SW 1271 (cell line): ENCODE measurements around the gene ITPR1.

ENCODE experiments used
- DNase-seq, 2 experiments: peaks; one replicate each; lab custom pipeline; 2025; lab: John Stamatoyannopoulos, UW

The ITPR1 gene

GRCh38 chr3:4509983-4510755, 17.0 kb downstream of the ITPR1 start:
- DNase-seq, result no peak

- DNase-seq, result no peak
Measured at GRCh38 chr3:4511491-4512262, 18.5 kb downstream of the ITPR1 start.

DNA sequence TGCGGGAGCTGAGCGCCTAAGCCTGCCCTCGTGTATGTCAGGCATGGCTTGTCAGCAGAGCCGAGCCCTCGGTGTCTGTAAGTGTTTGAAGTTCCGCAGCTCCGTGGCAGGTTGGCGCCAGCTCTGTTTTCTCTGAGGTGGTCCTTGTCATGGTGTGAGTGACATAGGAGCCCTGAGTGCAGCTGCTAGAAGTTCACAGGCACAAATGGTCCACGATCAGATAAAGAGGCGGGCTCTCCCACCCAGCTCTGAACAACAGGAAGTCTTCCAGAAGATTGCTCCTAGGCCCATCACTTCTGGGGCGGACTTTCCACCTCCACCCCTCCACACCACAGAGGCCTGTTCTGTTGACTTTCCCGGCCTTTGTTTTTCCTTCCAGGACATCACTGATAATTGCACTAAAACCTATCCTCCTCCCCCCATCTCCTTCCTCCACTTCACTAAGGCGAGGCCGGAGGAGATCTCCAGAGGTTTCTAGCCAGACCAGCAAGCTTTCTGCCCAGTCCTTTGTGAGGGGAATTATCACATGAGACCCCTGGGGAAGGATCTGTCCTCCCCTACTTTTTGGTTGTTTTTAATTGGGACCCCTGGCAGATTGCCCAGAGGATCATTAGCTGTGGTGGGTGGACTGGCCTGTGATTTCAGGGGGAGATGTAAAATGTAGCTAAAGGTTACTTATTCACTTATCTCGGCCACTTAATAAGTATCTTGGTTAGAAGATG, 19.9 kb downstream of the ITPR1 start:
- no peak for DNase-seq

DNA sequence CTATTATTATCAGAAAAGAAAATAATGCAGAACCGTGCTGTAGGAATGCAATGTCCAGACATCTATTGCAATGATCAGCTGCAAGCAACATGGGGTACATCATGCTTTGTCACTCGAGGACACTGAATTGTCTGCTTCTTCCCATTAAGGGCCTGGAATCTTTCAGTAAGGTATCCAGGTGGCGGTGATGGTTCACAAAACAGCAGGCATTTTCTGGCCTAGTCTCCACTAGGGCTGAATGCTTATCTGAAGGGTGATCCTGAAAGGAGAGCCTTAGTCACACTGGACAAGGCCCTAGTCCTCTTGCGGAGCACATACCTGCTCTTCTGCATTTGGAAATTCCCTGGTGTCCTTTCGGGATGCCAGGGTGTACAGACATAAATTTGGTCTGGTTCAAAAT, 21.2 kb downstream of the ITPR1 start:
- no peak for DNase-seq

DNA sequence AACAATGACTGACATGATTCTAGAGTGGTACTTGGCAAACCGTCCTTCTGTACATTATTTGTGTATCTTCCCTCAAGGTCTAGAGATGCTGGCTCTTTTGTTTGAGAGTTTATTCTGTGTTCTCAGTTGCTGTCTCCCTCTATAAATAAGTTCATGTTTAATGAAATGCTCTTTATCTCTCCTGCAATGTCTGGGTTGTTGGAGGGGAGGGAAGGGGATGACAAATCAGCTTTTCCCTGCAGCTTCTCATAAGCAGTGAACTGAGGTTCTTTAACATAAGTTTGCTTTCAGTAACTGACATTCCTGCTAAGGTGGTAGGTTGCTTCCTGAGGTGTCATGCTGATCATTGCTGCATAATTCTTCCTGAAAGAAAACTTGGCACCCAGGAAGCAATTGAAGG, 21.8 kb downstream of the ITPR1 start:
- DNase-seq, result no peak

DNA sequence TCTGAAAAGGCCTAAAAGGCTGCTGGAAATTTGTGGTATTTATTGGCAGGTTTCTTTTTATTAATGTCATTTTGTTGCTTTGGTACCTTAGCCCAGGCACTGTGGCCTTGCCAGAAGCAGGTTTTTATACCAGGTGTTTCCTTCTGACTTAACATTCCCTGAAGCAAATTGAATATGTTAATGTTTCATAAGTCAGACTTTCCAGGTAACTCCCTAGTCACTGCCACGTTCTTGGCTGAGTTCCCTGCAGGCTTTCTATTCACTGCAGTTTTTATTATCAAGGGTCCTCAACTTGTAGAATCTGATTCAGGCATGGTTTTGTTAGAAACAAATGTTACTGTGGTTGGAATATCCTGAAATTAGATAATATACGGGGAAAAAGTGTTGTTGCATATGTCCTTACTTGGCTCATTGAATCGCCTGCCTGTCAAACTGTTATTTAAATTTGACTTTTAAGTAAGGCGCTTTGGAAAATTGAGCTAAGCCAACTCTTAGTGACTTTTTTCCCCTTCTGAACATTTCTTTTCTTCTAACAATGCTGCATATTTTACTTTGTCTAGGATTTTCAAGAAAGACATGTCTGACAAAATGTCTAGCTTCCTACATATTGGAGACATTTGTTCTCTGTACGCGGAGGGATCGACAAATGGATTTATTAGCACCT, 22.9 kb downstream of the ITPR1 start:
- DNase-seq, result no peak

DNA sequence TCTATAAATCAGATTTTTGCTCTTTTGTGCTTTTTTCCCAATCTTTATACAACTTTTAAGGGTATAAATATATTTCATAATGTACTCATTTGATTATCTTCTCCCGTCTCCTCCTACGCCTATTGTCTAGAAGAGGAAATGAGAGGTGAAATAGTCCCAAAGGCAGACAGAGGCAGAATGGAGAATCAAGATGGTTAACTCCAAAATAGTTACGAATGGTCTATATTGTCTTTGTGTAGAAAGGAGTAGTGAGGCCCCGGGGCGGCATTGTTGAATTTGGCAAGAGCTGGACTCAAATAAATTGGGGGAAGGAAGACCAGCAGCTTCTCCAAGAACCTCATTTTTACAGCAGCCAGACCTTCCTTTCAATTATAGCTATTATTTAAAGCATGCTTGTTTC, 23.9 kb downstream of the ITPR1 start:
- DNase-seq, result no peak

GRCh38 chr3:4517643-4518311, 24.6 kb downstream of the ITPR1 start:
- DNase-seq, result no peak

GRCh38 chr3:4520033-4520816, 27.1 kb downstream of the ITPR1 start:
- DNase-seq, result no peak

GRCh38 chr3:4522947-4523346, 29.8 kb downstream of the ITPR1 start:
- DNase-seq, result no peak

DNA sequence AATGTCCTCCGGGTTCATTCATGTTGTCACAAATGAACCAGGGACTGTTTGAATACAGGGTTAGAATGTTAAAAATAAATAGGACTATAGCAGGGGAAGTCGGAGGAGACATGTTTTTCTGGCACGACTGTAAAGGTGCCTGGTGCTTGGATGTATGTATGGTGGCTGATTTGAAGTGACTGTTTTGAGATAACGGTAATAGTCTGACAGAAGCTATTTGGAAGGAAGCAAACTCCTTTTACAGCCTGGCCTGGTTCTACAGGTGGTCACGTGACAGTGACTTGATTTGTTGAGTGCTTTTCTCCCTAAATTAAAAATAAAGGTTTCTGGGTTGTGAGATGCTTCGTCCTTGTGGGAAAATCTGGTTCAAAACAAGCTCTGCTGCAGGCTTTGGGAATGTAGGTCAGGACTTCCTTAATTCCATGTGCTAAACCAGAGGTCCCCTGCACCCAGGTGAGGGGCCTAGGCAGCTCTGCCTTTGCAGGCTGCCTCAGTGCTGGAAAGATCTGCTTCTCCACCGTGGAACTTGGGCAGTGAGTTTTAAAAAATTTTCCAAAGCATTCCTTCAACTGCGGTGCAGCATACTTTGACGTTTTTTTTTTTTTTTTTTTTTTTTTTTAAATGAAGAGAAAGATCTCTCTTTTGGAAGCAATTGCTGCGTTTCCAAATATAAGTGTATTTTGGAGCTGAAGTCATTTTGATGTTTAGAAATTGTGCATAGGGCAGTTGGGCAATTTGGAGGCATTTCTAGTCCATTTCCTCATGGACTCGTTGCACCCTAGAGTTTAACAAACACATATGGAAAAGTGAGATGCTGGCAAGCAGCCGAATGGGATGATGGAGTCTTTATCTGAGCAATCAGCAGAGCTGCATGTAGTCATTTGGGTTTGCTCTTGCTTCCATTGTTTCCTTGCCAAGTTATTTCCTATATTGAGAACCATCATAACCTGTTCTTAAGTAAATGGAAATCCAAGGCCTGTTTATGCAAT, 30.9 kb downstream of the ITPR1 start:
- no peak for DNase-seq

GRCh38 chr3:4525560-4526223, 32.5 kb downstream of the ITPR1 start:
- no peak for DNase-seq

DNA sequence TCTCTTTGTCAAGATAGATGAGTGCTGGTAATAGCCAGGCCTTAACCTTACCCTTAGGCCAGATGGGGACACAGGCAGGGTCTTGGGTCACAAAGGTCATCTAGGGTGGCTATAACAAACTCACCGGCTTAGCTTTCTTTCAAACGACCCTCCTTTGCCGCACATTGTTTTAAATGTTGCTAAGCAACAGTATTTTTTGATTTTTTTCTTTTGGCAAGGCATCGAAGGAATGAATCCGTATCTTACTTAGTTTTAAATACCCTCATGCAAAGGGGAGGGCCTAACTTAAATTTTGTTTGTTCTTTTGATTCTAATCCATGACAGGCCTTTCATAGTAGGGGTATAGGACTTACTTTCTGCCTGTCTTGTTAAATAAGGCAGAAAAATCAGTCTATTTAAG, 35.2 kb downstream of the ITPR1 start:
- DNase-seq, result no peak

DNA sequence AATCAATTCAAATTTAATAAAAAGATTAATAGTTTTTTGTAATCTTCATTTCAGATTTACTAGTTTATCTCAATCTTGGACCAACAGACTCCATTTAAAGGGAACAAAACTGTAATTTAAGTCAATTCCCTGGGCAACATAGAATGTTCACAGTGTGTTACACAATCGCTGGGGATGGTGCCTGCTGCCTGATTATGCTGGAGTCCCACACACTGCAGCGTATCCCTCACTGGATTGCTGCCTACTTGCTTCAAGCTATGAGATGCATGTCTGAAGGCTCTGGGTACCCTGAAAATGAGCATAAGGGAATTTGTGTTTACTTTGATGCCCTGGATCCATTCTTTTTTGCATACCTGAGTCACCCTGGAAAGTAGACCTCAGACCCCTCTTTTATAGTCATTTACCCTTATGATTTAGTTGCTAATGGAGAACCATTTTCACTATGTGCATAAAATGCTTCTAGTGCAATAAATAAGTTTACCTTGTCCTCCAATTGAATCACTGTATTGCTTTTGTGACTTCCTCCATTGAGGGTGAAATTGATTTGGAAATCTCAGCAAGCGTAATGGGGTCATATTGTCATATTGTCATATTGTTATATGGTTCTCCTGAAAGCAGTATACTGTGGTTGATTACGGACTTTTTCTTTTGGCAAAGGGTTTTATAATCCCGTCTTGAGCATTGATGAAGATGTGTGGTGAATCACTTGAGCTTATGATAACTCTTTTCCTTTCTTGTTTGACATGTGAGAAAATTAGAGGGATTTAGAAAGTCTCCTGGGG, 35.9 kb downstream of the ITPR1 start:
- DNase-seq, result no peak

DNA sequence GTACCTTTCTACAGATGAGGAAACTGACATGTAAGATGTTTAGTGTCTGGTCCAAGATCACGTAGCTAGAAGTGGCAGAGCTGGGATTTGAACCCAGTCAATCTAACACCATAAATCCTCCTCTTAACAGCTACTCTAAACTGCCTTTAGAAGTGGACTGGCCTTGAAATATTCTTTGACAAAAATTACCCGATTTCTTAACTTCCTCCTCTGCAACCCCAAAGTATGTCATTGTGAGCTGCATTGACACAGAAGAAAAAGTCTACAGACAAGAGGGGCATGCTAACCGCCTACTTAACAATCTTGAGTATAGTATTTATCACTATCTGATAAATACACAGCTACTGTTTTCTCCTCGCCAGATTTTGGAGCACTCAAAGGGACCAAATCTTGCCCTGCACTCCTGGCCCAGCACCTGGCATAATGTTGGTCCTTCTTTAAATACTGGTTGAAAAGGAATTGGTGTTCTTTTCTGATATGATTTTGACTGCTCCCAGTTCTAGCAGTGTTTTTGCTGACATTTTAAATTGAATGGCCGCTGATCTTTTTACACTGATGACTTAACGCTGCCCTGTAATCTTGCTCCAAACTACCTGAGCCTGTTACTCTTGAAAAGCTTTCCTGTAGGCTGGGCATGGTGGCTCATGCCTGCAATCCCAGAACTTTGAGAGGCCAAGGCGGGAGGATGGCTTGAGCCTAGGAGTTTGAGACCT, 36.9 kb downstream of the ITPR1 start:
- no peak for DNase-seq

DNA sequence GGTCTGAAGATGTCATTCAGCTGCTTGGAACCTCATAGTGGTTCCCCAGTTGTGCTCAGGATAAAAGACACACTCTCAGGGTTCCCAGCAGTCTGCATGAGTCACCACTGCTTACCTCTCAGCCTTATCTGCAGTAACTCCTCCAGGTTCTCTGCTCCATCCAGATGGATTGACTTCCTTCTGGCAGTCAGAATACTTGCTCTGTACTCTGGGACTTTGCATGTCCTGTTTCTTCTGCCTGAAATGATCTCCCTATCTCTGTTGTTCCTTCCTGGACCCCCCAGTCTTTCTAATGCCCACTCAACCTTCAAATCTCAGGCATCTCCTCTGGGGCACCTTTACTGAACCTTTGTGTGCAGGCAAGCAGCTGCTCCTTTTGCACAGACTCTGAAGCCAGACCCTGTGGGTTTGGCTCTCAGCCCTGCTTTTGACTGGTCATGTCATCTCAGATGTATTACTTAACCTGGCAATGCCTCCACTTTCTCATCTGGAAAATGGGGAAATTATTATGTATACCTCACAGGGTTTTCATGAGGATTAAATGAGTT, 38.4 kb downstream of the ITPR1 start:
- DNase-seq, result no peak

GRCh38 chr3:4532535-4533112, 39.5 kb downstream of the ITPR1 start:
- DNase-seq, result no peak
